ENCODE measurements around the gene COMTD1. TPM values are rescaled to one million over a fixed set of nuclear protein-coding genes. Genes with fewer than 3 reads are reported as not detected.

Gene COMTD1
- total and polyA plus RNA-seq, 2 of the 13 experiments (the other 11 are each of a cell fraction or from before 2014, with no cell fraction given), result 11.8 to 18.4 TPM

DNA sequence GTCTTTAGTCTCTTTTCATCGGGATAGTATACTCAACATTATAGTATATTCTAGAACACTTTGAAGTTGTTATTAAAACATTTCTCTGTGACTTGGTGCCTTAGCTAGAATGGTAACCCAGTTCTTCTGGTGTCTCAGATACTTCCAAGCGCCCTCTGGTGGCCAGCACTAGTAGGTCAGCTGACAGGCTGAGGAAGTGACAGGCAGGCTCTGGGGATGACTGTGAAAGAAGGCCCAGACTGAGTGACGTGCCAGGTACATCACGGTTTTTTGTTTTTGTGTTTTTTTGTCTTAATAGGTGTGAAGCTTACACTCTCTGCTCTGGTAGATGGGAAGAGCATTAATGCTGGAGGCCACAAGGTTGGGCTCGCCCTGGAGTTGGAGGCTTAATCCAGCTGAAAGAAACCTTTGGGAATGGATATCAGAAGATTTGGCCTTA is 5.1 kb downstream of the COMTD1 start (continued):
- TF ChIP-seq GZF1 (CRISPR knock-in tag; IDR thresholded peaks at IDR 0.05), result no peak
- TF ChIP-seq FLYWCH1 (CRISPR knock-in tag; IDR thresholded peaks at IDR 0.05), result no peak
- TF ChIP-seq, protein P1, sequence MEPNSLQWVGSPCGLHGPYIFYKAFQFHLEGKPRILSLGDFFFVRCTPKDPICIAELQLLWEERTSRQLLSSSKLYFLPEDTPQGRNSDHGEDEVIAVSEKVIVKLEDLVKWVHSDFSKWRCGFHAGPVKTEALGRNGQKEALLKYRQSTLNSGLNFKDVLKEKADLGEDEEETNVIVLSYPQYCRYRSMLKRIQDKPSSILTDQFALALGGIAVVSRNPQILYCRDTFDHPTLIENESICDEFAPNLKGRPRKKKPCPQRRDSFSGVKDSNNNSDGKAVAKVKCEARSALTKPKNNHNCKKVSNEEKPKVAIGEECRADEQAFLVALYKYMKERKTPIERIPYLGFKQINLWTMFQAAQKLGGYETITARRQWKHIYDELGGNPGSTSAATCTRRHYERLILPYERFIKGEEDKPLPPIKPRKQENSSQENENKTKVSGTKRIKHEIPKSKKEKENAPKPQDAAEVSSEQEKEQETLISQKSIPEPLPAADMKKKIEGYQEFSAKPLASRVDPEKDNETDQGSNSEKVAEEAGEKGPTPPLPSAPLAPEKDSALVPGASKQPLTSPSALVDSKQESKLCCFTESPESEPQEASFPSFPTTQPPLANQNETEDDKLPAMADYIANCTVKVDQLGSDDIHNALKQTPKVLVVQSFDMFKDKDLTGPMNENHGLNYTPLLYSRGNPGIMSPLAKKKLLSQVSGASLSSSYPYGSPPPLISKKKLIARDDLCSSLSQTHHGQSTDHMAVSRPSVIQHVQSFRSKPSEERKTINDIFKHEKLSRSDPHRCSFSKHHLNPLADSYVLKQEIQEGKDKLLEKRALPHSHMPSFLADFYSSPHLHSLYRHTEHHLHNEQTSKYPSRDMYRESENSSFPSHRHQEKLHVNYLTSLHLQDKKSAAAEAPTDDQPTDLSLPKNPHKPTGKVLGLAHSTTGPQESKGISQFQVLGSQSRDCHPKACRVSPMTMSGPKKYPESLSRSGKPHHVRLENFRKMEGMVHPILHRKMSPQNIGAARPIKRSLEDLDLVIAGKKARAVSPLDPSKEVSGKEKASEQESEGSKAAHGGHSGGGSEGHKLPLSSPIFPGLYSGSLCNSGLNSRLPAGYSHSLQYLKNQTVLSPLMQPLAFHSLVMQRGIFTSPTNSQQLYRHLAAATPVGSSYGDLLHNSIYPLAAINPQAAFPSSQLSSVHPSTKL (CRISPR knock-in tag; IDR thresholded peaks at IDR 0.05), result 0 out of 2 replicates have a peak, but pooled peaks have one; percentile 27
- no peak for TF ChIP-seq NFE2 (CRISPR knock-in tag; IDR thresholded peaks at IDR 0.05)
- TF ChIP-seq CBX5 (CRISPR knock-in tag; IDR thresholded peaks at IDR 0.05; ENCODE audit: borderline replicate concordance), result no peak
- no peak for TF ChIP-seq DZIP1 (CRISPR knock-in tag; IDR thresholded peaks at IDR 0.05)
- TF ChIP-seq MED8 (CRISPR knock-in tag; IDR thresholded peaks at IDR 0.05; ENCODE audit: insufficient replicate concordance), result no peak
- TF ChIP-seq, protein P2, sequence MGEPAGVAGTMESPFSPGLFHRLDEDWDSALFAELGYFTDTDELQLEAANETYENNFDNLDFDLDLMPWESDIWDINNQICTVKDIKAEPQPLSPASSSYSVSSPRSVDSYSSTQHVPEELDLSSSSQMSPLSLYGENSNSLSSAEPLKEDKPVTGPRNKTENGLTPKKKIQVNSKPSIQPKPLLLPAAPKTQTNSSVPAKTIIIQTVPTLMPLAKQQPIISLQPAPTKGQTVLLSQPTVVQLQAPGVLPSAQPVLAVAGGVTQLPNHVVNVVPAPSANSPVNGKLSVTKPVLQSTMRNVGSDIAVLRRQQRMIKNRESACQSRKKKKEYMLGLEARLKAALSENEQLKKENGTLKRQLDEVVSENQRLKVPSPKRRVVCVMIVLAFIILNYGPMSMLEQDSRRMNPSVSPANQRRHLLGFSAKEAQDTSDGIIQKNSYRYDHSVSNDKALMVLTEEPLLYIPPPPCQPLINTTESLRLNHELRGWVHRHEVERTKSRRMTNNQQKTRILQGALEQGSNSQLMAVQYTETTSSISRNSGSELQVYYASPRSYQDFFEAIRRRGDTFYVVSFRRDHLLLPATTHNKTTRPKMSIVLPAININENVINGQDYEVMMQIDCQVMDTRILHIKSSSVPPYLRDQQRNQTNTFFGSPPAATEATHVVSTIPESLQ (CRISPR knock-in tag; conservative IDR thresholded peaks at IDR 0.05), result no peak
- no peak for TF ChIP-seq KMT2A (CRISPR knock-in tag; IDR thresholded peaks at IDR 0.05)
- no peak for TF ChIP-seq CHD2 (IDR thresholded peaks at IDR 0.05; ENCODE audit: low read depth, low read length)
- no peak for TF ChIP-seq ZNF557 (CRISPR knock-in tag; IDR thresholded peaks at IDR 0.05)
- no peak for TF ChIP-seq ZNF136 (CRISPR knock-in tag; IDR thresholded peaks at IDR 0.05; ENCODE audit: low read depth)
- no peak for TF ChIP-seq ZNF337 (CRISPR knock-in tag; IDR thresholded peaks at IDR 0.05; ENCODE audit: borderline replicate concordance, low read depth)
- TF ChIP-seq NR2F6 (IDR thresholded peaks at IDR 0.05), result no peak
- TF ChIP-seq NR2F6 (CRISPR knock-in tag; IDR thresholded peaks at IDR 0.05), result no peak
- TF ChIP-seq MAZ (IDR thresholded peaks at IDR 0.05; ENCODE audit: borderline replicate concordance, low read depth, low read length), result no peak
- no peak for TF ChIP-seq MAZ (CRISPR knock-in tag; IDR thresholded peaks at IDR 0.05; ENCODE audit: low read depth)
- no peak for TF ChIP-seq TBL1XR1 (IDR thresholded peaks at IDR 0.05; ENCODE audit: borderline replicate concordance, low read length, partially characterized antibody)
- TF ChIP-seq RFX3 (CRISPR knock-in tag; IDR thresholded peaks at IDR 0.05), result no peak
- TF ChIP-seq IRF9 (CRISPR knock-in tag; IDR thresholded peaks at IDR 0.05; ENCODE audit: borderline replicate concordance), result no peak
- TF ChIP-seq, protein P3, sequence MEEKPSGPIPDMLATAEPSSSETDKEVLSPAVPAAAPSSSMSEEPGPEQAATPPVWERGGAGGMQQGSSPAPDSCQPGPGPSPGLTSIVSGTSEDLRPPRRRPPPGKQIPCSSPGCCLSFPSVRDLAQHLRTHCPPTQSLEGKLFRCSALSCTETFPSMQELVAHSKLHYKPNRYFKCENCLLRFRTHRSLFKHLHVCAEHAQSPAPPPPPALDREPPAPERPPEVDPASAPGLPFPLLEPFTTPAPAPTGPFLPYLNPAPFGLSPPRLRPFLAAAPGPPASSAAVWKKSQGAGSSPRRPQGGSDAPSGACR (CRISPR knock-in tag; IDR thresholded peaks at IDR 0.05), result no peak
- 0 out of 2 replicates have a peak, but pooled peaks have one; percentile 39 for TF ChIP-seq ERF (CRISPR knock-in tag; IDR thresholded peaks at IDR 0.05)
